NT2/D1 (cell line): ENCODE results near the gene OLIG1.

Source experiments
- DNase-seq: peaks from one replicate; pipeline ENCODE4 v3.0.0-alpha.2; 2011; ENCODE audit warnings: low read depth, low spot score
- H3K27me3 ChIP-seq: 2 replicates; pipeline ENCODE4 v1.6.0; 2011; ENCODE audit warnings: mild to moderate bottlenecking; ENCODE audit not compliant: insufficient read length, insufficient read depth
- H3K36me3 ChIP-seq: 2 replicates; pipeline ENCODE4 v1.6.1; 2011; ENCODE audit warnings: mild to moderate bottlenecking, low read length, mixed read lengths; ENCODE audit not compliant: insufficient read depth, insufficient read length
- H3K4me1 ChIP-seq: 2 replicates; pipeline ENCODE4 v1.5.1; 2011; ENCODE audit not compliant: insufficient read depth, insufficient read length
- H3K4me3 ChIP-seq: 2 replicates; pipeline ENCODE4 v1.5.1; 2011; ENCODE audit warnings: low read depth; ENCODE audit not compliant: insufficient read length
- H3K9ac ChIP-seq: 2 replicates; pipeline ENCODE4 v1.6.0; 2011; ENCODE audit warnings: low read depth; ENCODE audit not compliant: insufficient read length
- H3K9me3 ChIP-seq: 2 replicates; pipeline ENCODE4 v1.5.1; 2011; ENCODE audit warnings: mild to moderate bottlenecking, low read length; ENCODE audit not compliant: insufficient read depth
- SUZ12 ChIP-seq: IDR thresholded peaks from 2 replicates; pipeline ENCODE4 v1.6.1; 2011; ENCODE audit not compliant: insufficient read length, insufficient read depth; ENCODE audit errors: extremely low read depth
- YY1 ChIP-seq: IDR thresholded peaks from 2 replicates; pipeline ENCODE4 v1.6.1; 2011; ENCODE audit not compliant: insufficient read length, insufficient read depth
- ZNF274 ChIP-seq: IDR thresholded peaks from 2 replicates; pipeline ENCODE4 v1.6.1; 2011; ENCODE audit warnings: mild to moderate bottlenecking, low read depth, low read length

The OLIG1 gene

DNA sequence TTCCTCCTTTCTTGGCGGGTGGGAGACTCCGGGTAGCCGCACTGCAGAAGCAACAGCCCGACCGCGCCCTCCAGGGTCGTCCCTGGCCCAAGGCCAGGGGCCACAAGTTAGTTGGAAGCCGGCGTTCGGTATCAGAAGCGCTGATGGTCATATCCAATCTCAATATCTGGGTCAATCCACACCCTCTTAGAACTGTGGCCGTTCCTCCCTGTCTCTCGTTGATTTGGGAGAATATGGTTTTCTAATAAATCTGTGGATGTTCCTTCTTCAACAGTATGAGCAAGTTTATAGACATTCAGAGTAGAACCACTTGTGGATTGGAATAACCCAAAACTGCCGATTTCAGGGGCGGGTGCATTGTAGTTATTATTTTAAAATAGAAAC lies 41.7 kb upstream of the OLIG1 start:
- TF ChIP-seq SUZ12 (no peak), ZNF274 (no peak), YY1 (no peak)
- H3K27me3 ChIP-seq = peaks cover 80% of the 10 kb centered on the region
- H3K9me3 ChIP-seq = no peaks in the 10 kb centered on the region
- H3K36me3 ChIP-seq = no peaks in the 10 kb centered on the region
- no peak for DNase-seq
- H3K4me1 ChIP-seq = peaks cover 19% of the 10 kb centered on the region
- H3K4me3 ChIP-seq = no peak overlapping the region
- no peak overlapping the region for H3K9ac ChIP-seq

DNA sequence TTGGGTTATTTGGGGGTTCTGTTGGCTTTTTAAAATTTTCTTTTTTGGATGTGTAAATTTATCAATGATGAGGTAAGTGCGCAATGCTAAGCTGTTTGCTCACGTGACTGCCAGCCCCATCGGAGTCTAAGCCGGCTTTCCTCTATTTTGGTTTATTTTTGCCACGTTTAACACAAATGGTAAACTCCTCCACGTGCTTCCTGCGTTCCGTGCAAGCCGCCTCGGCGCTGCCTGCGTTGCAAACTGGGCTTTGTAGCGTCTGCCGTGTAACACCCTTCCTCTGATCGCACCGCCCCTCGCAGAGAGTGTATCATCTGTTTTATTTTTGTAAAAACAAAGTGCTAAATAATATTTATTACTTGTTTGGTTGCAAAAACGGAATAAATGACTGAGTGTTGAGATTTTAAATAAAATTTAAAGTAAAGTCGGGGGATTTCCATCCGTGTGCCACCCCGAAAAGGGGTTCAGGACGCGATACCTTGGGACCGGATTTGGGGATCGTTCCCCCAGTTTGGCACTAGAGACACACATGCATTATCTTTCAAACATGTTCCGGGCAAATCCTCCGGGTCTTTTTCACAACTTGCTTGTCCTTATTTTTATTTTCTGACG lies 41.1 kb upstream of the OLIG1 start:
- DNase-seq = no peak
- Histone ChIP-seq H3K36me3 (no peaks in the 10 kb centered on the region), H3K4me3 (no peak overlapping the region), H3K27me3 (peaks cover 74% of the 10 kb centered on the region), H3K9me3 (no peaks in the 10 kb centered on the region), H3K9ac (no peak overlapping the region), H3K4me1 (peaks cover 14% of the 10 kb centered on the region)
- TF ChIP-seq ZNF274 = no peak
- no peak for TF ChIP-seq SUZ12
- TF ChIP-seq YY1 = no peak

DNA sequence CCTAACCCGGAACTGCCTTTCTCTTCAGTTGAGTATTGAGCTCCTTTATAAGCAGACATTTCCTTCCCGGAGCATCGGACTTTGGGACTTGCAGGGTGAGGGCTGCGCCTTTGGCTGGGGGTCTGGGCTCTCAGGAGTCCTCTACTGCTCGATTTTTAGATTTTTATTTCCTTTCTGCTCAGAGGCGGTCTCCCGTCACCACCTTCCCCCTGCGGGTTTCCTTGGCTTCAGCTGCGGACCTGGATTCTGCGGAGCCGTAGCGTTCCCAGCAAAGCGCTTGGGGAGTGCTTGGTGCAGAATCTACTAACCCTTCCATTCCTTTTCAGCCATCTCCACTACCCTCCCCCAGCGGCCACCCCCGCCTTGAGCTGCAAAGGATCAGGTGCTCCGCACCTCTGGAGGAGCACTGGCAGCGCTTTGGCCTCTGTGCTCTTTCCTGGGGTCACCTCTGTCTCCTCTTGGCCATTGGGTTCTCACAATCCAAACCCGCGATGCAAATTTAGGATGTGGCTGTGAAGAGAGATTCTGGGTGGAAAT lies 40.5 kb upstream of the OLIG1 start:
- Histone ChIP-seq H3K27me3 (peaks cover 68% of the 10 kb centered on the region), H3K4me3 (no peak overlapping the region)

DNA sequence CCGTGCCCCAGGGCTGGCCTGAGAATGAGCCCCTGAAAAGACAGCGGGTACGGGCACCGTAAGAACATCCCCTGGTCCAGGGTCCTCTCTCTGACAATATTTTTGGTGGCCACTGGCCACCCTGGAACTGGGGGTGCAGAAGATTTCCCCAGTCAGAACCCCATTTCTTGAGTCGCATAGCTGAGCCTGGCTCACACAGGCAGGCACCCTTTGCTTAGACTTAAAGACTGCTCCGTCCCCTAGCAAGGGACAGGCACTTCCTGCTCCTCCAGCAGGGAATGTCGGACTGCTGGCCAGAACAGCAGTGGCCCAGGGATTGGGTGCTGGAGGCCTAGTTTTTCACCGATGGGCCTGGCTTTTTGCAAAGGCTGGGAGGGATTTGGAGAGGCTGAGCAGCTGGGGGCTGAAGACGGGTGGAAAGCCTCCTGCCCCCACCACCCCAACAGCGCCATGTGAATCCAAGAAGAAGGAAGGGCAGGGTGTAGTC lies 39.9 kb upstream of the OLIG1 start:
- no peaks in the 10 kb centered on the region for H3K36me3 ChIP-seq
- peaks cover 62% of the 10 kb centered on the region for H3K27me3 ChIP-seq
- H3K4me3 ChIP-seq = no peak overlapping the region
- H3K4me1 ChIP-seq = peaks cover 7% of the 10 kb centered on the region
- H3K9ac ChIP-seq = peak overlapping the region; percentile 52
- no peak for DNase-seq
- H3K9me3 ChIP-seq = no peaks in the 10 kb centered on the region
- TF ChIP-seq ZNF274 = no peak
- no peak for TF ChIP-seq YY1

More for the DNA sequence above, 40.5 kb upstream of the OLIG1 start:
- no peaks in the 10 kb centered on the region for H3K9me3 ChIP-seq
- peaks cover 11% of the 10 kb centered on the region for H3K4me1 ChIP-seq
- peak overlapping the region; percentile 52 for H3K9ac ChIP-seq
- no peak for TF ChIP-seq SUZ12
- no peak for TF ChIP-seq ZNF274
- no peak for TF ChIP-seq YY1
- H3K36me3 ChIP-seq = no peaks in the 10 kb centered on the region
- no peak for DNase-seq

DNA sequence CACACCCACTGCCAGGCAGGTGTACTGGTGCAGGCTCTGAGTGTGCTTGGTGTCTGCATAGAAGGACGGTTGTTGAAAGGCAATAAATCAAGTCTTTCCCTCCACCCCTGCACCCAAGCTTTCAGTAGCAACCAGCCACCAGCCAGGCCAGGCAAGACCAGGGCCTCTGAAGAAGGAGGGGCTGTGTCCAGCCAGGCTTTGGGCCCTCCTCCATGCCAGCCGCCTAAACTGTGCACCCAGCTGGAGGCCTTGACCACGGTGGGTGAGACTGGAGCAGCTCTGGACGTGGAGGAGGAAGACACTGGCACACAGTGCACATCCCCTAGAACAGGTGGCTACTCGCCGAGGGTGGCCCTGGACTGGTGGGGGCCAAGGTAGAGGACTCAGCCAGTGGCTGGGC lies 39.3 kb upstream of the OLIG1 start:
- Histone ChIP-seq H3K4me3 (no peak overlapping the region), H3K4me1 (peaks cover 13% of the 10 kb centered on the region), H3K9me3 (no peaks in the 10 kb centered on the region), H3K36me3 (no peaks in the 10 kb centered on the region), H3K27me3 (peaks cover 59% of the 10 kb centered on the region), H3K9ac (no peak overlapping the region)
- DNase-seq = no peak
- TF ChIP-seq ZNF274 (no peak), YY1 (no peak), SUZ12 (no peak)

DNA sequence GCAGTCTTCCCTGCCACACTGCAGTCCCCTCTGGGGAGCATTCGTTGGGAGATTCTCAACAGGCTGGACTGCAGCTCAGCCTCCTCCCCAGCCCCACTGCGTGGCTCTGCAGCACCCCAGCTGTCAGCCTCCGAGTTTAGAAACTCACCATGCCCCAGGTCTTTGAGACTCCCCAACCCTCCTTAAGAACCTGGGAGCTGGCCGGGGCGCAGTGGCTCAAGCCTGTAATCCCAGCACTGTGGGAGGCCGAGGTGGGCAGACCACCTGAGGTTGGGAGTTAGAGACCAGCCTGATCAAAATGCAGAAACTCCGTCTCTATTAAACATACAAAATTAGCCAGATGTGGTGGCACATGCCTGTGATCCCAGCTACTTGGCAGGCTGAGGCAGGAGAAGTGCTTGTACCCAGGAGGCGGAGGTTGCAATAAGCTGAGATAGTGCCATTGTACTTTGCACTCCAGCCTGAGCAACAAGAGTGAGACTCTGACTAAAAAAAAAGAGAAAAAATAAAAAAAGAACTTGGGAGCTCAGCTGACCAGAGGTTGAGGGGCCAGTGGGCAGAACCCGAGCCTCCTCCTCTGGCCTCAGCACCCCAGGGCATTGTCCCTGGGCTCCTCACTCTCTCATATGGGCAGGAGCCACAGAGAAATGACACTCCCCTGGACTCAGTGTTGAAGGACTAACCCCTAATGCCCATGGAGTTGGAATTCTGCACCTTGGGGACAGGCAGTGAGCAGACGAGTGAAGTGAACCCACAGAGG lies 38.6 kb upstream of the OLIG1 start:
- no peak for DNase-seq
- H3K27me3 ChIP-seq = peaks cover 53% of the 10 kb centered on the region
- no peaks in the 10 kb centered on the region for H3K9me3 ChIP-seq
- no peaks in the 10 kb centered on the region for H3K36me3 ChIP-seq
- TF ChIP-seq SUZ12 = no peak
- TF ChIP-seq YY1 = no peak
- TF ChIP-seq ZNF274 = no peak
- H3K4me3 ChIP-seq = no peak overlapping the region
- no peak overlapping the region for H3K9ac ChIP-seq
- peaks cover 17% of the 10 kb centered on the region for H3K4me1 ChIP-seq

DNA sequence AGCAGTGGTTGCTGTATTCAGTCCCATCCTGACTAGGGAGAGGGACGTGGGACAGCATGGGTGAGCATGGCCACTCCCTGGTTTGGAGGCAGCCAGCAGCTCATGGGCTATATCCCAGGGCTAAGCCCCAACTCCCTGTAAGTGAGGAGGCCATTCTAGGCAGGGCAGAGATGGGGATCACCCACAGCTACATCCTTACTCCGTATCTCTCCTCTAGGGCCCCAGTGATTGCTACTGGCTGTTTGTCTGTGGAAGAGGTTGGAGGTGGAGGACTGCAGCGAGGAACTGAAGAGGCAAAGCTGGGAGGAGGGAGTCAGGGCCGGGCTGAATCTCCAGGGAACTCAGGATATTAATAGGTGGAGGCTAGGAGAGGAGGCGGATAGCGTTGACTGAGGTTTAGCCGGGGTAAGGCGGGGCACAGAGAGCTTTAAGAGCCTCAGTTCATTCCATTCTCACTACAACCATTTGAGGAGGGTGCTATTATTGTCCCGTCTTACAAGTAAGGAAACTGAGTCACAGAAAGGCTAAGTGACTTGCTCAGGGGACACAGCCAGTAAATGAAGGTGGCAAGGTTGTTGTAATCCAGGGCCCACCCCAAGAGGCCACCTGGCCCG lies 37.4 kb upstream of the OLIG1 start:
- H3K36me3 ChIP-seq = no peaks in the 10 kb centered on the region
- no peak overlapping the region for H3K9ac ChIP-seq
- no peak overlapping the region for H3K4me3 ChIP-seq
- H3K9me3 ChIP-seq = no peaks in the 10 kb centered on the region
- no peak for DNase-seq
- H3K27me3 ChIP-seq = peaks cover 41% of the 10 kb centered on the region
- TF ChIP-seq SUZ12 (no peak), YY1 (no peak), ZNF274 (no peak)
- peaks cover 17% of the 10 kb centered on the region for H3K4me1 ChIP-seq
